PFSK-1 (cell line): ENCODE data around the gene PCDHGB6. TPM values are rescaled to one million over a fixed set of nuclear protein-coding genes. Genes with fewer than 3 reads are reported as not detected.
"Not testable (repeated sequence)": the region's sequence is repeated elsewhere in the genome, so short reads cannot be mapped to it uniquely, and the experiment has no call there.

Experiments
- FOXP2 ChIP-seq: optimal IDR thresholded peaks from 2 replicates; pipeline ENCODE3; 2011; ENCODE audit warnings: borderline replicate concordance, control low read depth, inconsistent platforms; ENCODE audit not compliant: insufficient read depth; ENCODE audit errors: extremely low read length, extremely low read depth
- POLR2AphosphoS5 ChIP-seq: IDR thresholded peaks from 2 replicates; pipeline ENCODE4 v1.6.1; 2012; ENCODE audit warnings: low read depth, mild to moderate bottlenecking, control low read depth, low read length, moderate library complexity
- SIN3A ChIP-seq: IDR thresholded peaks from 2 replicates; pipeline ENCODE4 v1.6.1; 2012; ENCODE audit warnings: mild to moderate bottlenecking, low read length, moderate library complexity, borderline replicate concordance; ENCODE audit not compliant: insufficient read depth
- TAF1 ChIP-seq: IDR thresholded peaks from 2 replicates; pipeline ENCODE4 v1.6.1; 2012; ENCODE audit warnings: low read length, control low read depth, borderline replicate concordance; ENCODE audit not compliant: insufficient read depth
- polyA plus RNA-seq: library from polyadenylated mRNA; unstranded; fragments of >200 nt; gene quantifications from one replicate; pipeline ENCODE4 v1.2.1, GENCODE V29; 2012; ENCODE audit warnings: low read depth, missing spikeins; ENCODE audit not compliant: insufficient read length
- TF ChIP-seq, protein P1 (sequence below), 2 experiments: IDR thresholded peaks; 2 replicates each; pipeline versions ENCODE4 v1.6.1 to v1.8.0; 2011 to 2012; ENCODE audit warnings: low read depth in 2 of 2, low read length in 2 of 2, control low read depth in 1 of 2, inconsistent platforms in 1 of 2, mild to moderate bottlenecking in 1 of 2, moderate library complexity in 1 of 2; ENCODE audit not compliant: insufficient read depth in 1 of 2

Gene PCDHGB6
- polyA plus RNA-seq = 0.15 TPM

DNA sequence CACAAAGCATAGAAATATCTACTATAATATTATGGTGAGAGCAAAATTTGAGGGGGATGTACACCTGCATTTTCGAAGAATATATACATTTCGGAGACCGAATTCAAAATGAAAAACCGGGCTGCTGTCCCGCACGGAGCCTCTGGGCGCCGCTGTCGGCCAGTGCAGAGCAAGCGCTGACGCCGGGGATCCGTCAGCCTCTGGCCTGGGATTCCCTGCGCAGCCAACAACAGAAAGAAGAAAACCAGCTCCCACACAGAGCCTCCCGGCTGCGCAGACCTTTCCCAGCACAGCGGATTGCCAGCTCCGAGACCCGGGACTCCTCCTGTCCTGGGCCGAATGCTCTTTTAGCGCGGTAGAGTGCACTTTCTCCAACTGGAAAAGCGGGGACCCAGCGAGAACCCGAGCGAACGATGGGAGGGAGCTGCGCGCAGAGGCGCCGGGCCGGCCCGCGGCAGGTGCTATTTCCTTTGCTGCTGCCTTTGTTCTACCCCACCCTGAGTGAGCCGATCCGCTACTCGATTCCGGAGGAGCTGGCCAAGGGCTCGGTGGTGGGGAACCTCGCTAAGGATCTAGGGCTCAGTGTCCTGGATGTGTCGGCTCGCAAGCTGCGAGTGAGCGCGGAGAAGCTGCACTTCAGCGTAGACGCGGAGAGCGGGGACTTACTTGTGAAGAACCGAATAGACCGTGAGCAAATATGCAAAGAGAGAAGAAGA lies at the start of gene PCDHGB6:
TSS of gene PCDHGB6 (plus strand) at position 232 of the 716 bp plus-strand sequence. CDS start at position 414, 182 bp downstream.
- not testable (repeated sequence) for TF ChIP-seq SIN3A, POLR2AphosphoS5, FOXP2

DNA sequence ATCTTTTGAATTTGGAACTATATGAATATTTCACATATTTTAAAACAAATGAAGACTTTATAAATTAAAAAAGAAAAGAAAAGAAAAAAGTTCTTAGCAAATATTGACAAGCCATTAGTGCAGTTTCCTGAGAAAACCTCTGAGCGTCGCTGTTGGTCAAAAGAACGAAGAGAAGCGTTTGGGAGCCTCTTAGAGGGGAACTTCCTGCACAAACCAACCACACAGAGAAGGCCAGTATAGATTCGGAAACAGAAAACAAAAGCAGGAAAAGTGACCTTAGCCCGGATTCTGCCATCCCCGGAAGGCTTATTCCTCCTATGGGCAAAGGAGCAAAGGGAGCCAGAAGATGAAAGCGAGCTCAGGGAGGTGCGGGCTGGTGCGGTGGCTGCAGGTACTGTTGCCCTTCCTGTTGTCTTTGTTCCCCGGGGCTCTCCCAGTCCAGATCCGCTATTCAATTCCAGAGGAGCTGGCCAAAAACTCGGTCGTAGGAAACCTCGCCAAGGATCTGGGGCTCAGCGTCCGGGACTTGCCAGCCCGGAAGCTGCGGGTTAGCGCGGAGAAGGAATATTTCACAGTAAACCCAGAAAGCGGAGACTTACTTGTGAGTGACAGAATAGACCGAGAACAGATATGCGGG lies 47.9 kb upstream of the PCDHGB6 start, which contains the start of gene PCDHGB2:
TSS of gene PCDHGB2 (plus strand) at position 205 of the 637 bp plus-strand sequence. CDS start at position 347, 142 bp downstream.
- TF ChIP-seq TAF1 (no peak), FOXP2 (no peak), SIN3A (no peak), POLR2AphosphoS5 (no peak)
- TF ChIP-seq, protein P1, sequence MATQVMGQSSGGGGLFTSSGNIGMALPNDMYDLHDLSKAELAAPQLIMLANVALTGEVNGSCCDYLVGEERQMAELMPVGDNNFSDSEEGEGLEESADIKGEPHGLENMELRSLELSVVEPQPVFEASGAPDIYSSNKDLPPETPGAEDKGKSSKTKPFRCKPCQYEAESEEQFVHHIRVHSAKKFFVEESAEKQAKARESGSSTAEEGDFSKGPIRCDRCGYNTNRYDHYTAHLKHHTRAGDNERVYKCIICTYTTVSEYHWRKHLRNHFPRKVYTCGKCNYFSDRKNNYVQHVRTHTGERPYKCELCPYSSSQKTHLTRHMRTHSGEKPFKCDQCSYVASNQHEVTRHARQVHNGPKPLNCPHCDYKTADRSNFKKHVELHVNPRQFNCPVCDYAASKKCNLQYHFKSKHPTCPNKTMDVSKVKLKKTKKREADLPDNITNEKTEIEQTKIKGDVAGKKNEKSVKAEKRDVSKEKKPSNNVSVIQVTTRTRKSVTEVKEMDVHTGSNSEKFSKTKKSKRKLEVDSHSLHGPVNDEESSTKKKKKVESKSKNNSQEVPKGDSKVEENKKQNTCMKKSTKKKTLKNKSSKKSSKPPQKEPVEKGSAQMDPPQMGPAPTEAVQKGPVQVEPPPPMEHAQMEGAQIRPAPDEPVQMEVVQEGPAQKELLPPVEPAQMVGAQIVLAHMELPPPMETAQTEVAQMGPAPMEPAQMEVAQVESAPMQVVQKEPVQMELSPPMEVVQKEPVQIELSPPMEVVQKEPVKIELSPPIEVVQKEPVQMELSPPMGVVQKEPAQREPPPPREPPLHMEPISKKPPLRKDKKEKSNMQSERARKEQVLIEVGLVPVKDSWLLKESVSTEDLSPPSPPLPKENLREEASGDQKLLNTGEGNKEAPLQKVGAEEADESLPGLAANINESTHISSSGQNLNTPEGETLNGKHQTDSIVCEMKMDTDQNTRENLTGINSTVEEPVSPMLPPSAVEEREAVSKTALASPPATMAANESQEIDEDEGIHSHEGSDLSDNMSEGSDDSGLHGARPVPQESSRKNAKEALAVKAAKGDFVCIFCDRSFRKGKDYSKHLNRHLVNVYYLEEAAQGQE (IDR thresholded peaks at IDR 0.05; ENCODE audit: insufficient read depth in 1 of 2, low read depth in 2 of 2, low read length in 2 of 2) = no peak

DNA sequence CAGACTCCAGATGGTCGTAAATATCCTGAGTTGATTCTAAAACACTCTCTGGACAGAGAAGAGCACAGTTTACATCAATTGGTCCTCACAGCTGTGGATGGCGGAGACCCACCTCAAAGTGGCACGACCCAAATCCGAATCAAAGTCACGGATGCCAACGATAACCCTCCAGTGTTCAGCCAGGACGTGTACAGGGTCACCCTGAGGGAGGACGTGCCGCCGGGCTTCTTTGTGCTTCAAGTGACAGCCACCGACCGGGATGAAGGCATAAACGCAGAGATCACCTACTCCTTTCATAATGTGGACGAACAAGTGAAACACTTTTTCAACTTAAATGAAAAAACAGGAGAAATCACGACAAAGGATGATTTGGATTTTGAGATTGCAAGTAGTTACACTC lies 47.1 kb upstream of the PCDHGB6 start:
- TF ChIP-seq SIN3A = no peak
- TF ChIP-seq, protein P1 (IDR thresholded peaks at IDR 0.05; ENCODE audit: insufficient read depth in 1 of 2, low read depth in 2 of 2, low read length in 2 of 2) = no peak

DNA sequence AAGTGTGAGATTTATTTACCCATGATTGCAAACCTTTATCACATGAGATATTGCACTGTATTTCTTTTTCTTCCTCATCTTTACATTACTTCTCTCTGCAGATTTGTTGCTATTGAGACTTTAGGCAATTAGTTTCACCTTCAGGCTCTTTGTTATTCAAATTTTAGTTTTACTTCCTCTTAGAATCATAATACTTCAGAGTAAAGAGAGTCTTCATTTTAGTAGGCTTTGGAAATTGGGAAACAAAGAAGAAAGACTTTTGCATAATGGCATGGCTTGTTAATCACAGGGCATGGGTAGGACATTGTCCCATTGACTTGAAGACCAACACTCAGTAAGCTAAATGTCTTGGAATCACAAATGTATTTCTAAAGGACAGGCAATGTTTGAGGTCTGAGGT lies 45.1 kb upstream of the PCDHGB6 start:
- TF ChIP-seq, protein P1 (IDR thresholded peaks at IDR 0.05; ENCODE audit: insufficient read depth in 1 of 2, low read depth in 2 of 2, low read length in 2 of 2) = no peak
- no peak for TF ChIP-seq FOXP2
- no peak for TF ChIP-seq SIN3A
- TF ChIP-seq TAF1 = no peak
- no peak for TF ChIP-seq POLR2AphosphoS5

DNA sequence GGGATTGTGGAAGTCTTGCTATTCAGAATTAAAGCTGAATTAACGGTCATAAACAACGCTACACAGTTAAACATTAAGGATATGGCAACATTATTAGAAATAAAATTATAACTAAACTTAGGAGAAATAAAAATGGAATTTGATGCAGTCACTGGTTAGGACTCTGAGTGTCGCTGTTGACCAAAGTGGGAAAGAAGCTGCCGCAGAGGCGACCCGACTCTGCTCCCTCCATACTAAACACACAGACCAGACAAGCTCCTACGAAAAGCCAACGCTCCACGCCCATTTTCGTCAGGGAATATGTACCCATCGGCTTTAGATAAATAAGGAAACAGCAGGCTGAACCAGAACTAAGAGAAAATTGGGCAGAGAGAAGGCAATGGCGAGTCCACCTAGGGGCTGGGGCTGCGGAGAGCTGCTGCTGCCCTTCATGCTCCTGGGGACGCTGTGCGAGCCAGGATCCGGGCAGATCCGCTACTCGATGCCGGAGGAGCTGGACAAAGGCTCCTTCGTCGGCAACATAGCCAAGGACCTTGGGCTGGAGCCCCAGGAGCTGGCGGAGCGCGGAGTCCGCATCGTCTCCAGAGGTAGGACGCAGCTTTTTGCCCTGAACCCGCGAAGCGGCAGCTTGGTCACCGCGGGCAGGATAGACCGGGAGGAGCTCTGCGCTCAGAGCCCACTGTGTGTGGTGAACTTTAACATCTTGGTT lies 43.7 kb upstream of the PCDHGB6 start, which contains the start of gene PCDHGA5:
TSS of gene PCDHGA5 (plus strand) at position 211 of the 709 bp plus-strand sequence. CDS start at position 380, 169 bp downstream.
- TF ChIP-seq POLR2AphosphoS5 (no peak), SIN3A (no peak), TAF1 (no peak), FOXP2 (no peak)
- TF ChIP-seq, protein P1 (IDR thresholded peaks at IDR 0.05; ENCODE audit: insufficient read depth in 1 of 2, low read depth in 2 of 2, low read length in 2 of 2) = no peak
